HEK293 (cell line): ENCODE results near the gene CCDC149.

Experiments
- CTCF ChIA-PET: fragments of 350-600 bp; formaldehyde crosslinking; extraction: SDS; loops from one replicate; lab custom pipeline; 2021; ENCODE audit warnings: antibody characterized with exemption; lab: Yijun Ruan, JAX
- POLR2A ChIA-PET: fragments of 300-600 bp; formaldehyde crosslinking; extraction: SDS; loops from one replicate; lab custom pipeline; 2020; ENCODE audit warnings: antibody characterized with exemption, inconsistent platforms; lab: Yijun Ruan, JAX
- H3K27ac ChIP-seq: fragments of 200-500 bp; sonication (Bioruptor generic); 2 replicates; pipeline ENCODE4 v1.5.1; 2014; ENCODE audit warnings: low read depth, low read length, control low read depth, inconsistent platforms; ENCODE audit errors: extremely low read depth
- H3K36me3 ChIP-seq, 2 experiments: fragments of 200-500 bp in 1 of 2; sonication (Bioruptor generic) in 1 of 2; 1 replicate in 1 of 2; 2 replicates in 1 of 2; pipeline ENCODE4 v1.5.1; 2014 to 2017; ENCODE audit warnings: inconsistent platforms in 2 of 2, low read length in 2 of 2; ENCODE audit not compliant: control insufficient read depth in 2 of 2, insufficient read depth in 1 of 2
- H3K4me1 ChIP-seq: fragments of 200-500 bp; sonication (Bioruptor generic); 2 replicates; pipeline ENCODE4 v1.5.1; 2014; ENCODE audit warnings: mild to moderate bottlenecking, low read length, inconsistent platforms; ENCODE audit not compliant: control insufficient read depth, insufficient read depth
- H3K4me3 ChIP-seq: 2 replicates; pipeline ENCODE4 v1.5.1; 2011; ENCODE audit warnings: low read depth, mild to moderate bottlenecking, control low read depth, low read length, moderate library complexity
- H3K9me3 ChIP-seq: fragments of 200-500 bp; sonication (Bioruptor generic); 2 replicates; pipeline ENCODE4 v1.5.1; 2014; ENCODE audit warnings: low read depth, low read length, inconsistent platforms; ENCODE audit not compliant: control insufficient read depth, insufficient read depth
- EGR2 ChIP-seq: fragments of 450-650 bp; formaldehyde crosslinking; IDR thresholded peaks from 2 replicates; pipeline ENCODE4 v1.5.1; 2016; ENCODE audit warnings: low read depth, missing biosample characterization, missing genetic modification characterization
- FEZF1 ChIP-seq: fragments of 450-650 bp; formaldehyde crosslinking; IDR thresholded peaks from 2 replicates; pipeline ENCODE4 v1.5.1; 2016; ENCODE audit warnings: missing biosample characterization, missing genetic modification characterization
- SETDB1 ChIP-seq: IDR thresholded peaks from one replicate; pipeline ENCODE4 v1.6.1; 2017; ENCODE audit warnings: mild to moderate bottlenecking, low read length, moderate library complexity, mixed read lengths; ENCODE audit not compliant: insufficient read length
- WT1 ChIP-seq: fragments of 450-650 bp; formaldehyde crosslinking; IDR thresholded peaks from 2 replicates; pipeline ENCODE4 v1.5.1; 2016; ENCODE audit warnings: missing biosample characterization, missing genetic modification characterization
- ZBTB17 ChIP-seq: fragments of 450-650 bp; formaldehyde crosslinking; IDR thresholded peaks from 2 replicates; pipeline ENCODE4 v1.5.1; 2016; ENCODE audit warnings: missing biosample characterization, missing genetic modification characterization
- ZBTB20 ChIP-seq: fragments of 450-650 bp; formaldehyde crosslinking; IDR thresholded peaks from 2 replicates; pipeline ENCODE4 v1.5.1; 2016; ENCODE audit warnings: missing biosample characterization, missing genetic modification characterization
- ZNF114 ChIP-seq: fragments of 450-650 bp; formaldehyde crosslinking; IDR thresholded peaks from 2 replicates; pipeline ENCODE4 v1.5.0; 2017; ENCODE audit warnings: missing biosample characterization, missing genetic modification characterization
- ZNF133 ChIP-seq: fragments of 450-650 bp; formaldehyde crosslinking; IDR thresholded peaks from 2 replicates; pipeline ENCODE4 v1.5.1; 2016; ENCODE audit warnings: missing biosample characterization, missing genetic modification characterization
- ZNF530 ChIP-seq: fragments of 450-650 bp; formaldehyde crosslinking; IDR thresholded peaks from 2 replicates; pipeline ENCODE4 v1.5.1; 2016; ENCODE audit warnings: low read depth, missing biosample characterization, missing genetic modification characterization
- ZNF549 ChIP-seq: fragments of 450-650 bp; IDR thresholded peaks from 2 replicates; pipeline ENCODE4 v1.5.1; 2018; ENCODE audit warnings: missing biosample characterization, missing genetic modification characterization, mild to moderate bottlenecking, inconsistent platforms, moderate library complexity
- ZNF629 ChIP-seq: fragments of 450-650 bp; formaldehyde crosslinking; IDR thresholded peaks from 2 replicates; pipeline ENCODE4 v1.5.1; 2017; ENCODE audit warnings: missing biosample characterization, missing genetic modification characterization
- ZNF791 ChIP-seq: fragments of 450-650 bp; formaldehyde crosslinking; IDR thresholded peaks from 2 replicates; pipeline ENCODE4 v1.5.1; 2016; ENCODE audit warnings: missing biosample characterization, missing genetic modification characterization
- ZSCAN30 ChIP-seq: fragments of 450-650 bp; IDR thresholded peaks from 2 replicates; pipeline ENCODE4 v1.5.1; 2018; ENCODE audit warnings: missing biosample characterization, mild to moderate bottlenecking, missing genetic modification characterization, moderate library complexity
- TF ChIP-seq, protein P1 (sequence below): fragments of 450-650 bp; formaldehyde crosslinking; IDR thresholded peaks from 2 replicates; pipeline ENCODE4 v1.5.1; 2017; ENCODE audit warnings: missing biosample characterization, missing genetic modification characterization
- TF ChIP-seq, protein P2 (sequence below): fragments of 450-650 bp; IDR thresholded peaks from 2 replicates; pipeline ENCODE4 v1.5.1; 2018; ENCODE audit warnings: missing biosample characterization, mild to moderate bottlenecking, missing genetic modification characterization
- TF ChIP-seq, protein P3 (sequence below): fragments of 450-650 bp; formaldehyde crosslinking; IDR thresholded peaks from 2 replicates; pipeline ENCODE4 v1.5.1; 2017; ENCODE audit warnings: missing biosample characterization, missing genetic modification characterization
- TF ChIP-seq, protein P4 (sequence below): fragments of 450-650 bp; formaldehyde crosslinking; IDR thresholded peaks from 2 replicates; pipeline ENCODE4 v1.5.1; 2016; ENCODE audit warnings: missing biosample characterization, missing genetic modification characterization, borderline replicate concordance

Gene CCDC149

DNA sequence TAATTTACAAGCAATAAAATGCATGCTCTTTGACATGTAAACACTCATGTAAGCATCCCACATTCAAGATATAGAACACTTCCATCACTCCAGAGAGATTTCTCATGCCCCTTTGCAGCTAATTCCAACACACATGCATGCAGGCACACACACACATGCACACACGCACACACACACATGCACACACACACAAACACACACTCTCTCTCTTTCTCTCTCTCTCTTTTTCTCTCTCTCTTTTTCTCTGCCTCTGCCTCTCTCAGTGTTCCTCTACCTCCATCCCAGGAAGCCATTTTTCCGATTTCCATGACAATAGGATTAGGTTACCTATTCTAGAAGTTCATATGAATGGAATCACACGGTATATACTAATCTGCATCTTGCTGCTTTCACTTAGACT, 129.3 kb downstream of the CCDC149 start:
- TF ChIP-seq, protein P1, sequence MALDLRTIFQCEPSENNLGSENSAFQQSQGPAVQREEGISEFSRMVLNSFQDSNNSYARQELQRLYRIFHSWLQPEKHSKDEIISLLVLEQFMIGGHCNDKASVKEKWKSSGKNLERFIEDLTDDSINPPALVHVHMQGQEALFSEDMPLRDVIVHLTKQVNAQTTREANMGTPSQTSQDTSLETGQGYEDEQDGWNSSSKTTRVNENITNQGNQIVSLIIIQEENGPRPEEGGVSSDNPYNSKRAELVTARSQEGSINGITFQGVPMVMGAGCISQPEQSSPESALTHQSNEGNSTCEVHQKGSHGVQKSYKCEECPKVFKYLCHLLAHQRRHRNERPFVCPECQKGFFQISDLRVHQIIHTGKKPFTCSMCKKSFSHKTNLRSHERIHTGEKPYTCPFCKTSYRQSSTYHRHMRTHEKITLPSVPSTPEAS (tag by site-specific recombination) = peak; percentile 88
- TF ChIP-seq ZNF629 (tag by site-specific recombination) = no peak
- POLR2A ChIA-PET = no interaction called here
- CTCF ChIA-PET = interaction anchor here (1.1 kb wide), 1 partner anchor 9 kb away, joined by 3 read pairs; no protein-coding TSS in a partner anchor
- H3K4me3 ChIP-seq = no peak overlapping the region
- H3K27ac ChIP-seq = no peak overlapping the region
- no peaks in the 10 kb centered on the region for H3K36me3 ChIP-seq
- H3K4me1 ChIP-seq = no peaks in the 10 kb centered on the region
- no peaks in the 10 kb centered on the region for H3K9me3 ChIP-seq

DNA sequence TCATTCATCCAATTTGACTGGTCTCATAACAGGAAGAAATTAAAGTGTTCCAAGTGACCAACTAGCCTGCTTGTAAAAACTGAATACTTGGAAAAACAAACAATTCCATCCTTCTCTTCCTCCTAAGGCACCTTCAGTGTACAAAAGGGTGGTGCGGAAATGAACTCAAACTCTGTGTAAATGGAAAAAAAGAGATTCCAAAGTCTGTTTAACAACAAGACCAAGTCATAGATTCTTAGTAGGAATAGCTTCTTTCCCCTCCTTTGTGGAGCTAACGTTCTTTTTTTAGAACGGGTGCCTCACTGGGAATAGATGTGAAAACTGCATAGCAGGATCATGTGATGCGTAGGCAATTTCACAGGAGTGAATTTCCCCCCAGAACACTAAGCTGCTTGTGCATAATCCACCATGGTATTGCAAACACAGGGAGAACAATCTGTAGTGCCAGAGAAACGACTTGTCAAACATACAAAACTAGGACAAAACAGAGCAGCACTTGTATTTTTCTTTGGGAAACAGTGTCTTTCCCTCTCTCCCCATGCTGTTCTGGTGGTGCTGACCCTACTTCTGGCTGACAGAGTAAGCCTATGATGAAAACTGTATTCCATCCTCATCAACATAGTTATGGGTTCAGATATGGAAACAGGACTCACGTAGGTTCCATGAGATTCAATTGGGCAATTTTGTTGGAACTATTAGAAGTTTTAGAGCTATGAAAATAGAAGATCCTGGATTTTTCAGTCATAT, 130.7 kb downstream of the CCDC149 start:
- ChIA-PET CTCF (interaction anchor here (1.1 kb wide), 1 partner anchor 10 kb away, joined by 3 read pairs; no protein-coding TSS in a partner anchor), POLR2A (no interaction called here)
- H3K4me1 ChIP-seq = no peaks in the 10 kb centered on the region
- H3K27ac ChIP-seq = no peak overlapping the region
- no peaks in the 10 kb centered on the region for H3K36me3 ChIP-seq
- TF ChIP-seq ZBTB17 (tag by site-specific recombination) (peak; percentile 59), SETDB1 (peak; percentile 34), FEZF1 (tag by site-specific recombination) (peak; percentile 84), ZSCAN30 (tag by site-specific recombination) (0 out of 2 replicates have a peak, but pooled peaks have one; percentile 28), WT1 (tag by site-specific recombination) (0 out of 2 replicates have a peak, but pooled peaks have one; percentile 24), ZNF114 (tag by site-specific recombination) (no peak), ZBTB20 (tag by site-specific recombination) (no peak)
- TF ChIP-seq, protein P2, sequence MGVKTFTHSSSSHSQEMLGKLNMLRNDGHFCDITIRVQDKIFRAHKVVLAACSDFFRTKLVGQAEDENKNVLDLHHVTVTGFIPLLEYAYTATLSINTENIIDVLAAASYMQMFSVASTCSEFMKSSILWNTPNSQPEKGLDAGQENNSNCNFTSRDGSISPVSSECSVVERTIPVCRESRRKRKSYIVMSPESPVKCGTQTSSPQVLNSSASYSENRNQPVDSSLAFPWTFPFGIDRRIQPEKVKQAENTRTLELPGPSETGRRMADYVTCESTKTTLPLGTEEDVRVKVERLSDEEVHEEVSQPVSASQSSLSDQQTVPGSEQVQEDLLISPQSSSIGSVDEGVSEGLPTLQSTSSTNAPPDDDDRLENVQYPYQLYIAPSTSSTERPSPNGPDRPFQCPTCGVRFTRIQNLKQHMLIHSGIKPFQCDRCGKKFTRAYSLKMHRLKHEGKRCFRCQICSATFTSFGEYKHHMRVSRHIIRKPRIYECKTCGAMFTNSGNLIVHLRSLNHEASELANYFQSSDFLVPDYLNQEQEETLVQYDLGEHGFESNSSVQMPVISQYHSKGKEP (tag by site-specific recombination) = no peak
- TF ChIP-seq, protein P3, sequence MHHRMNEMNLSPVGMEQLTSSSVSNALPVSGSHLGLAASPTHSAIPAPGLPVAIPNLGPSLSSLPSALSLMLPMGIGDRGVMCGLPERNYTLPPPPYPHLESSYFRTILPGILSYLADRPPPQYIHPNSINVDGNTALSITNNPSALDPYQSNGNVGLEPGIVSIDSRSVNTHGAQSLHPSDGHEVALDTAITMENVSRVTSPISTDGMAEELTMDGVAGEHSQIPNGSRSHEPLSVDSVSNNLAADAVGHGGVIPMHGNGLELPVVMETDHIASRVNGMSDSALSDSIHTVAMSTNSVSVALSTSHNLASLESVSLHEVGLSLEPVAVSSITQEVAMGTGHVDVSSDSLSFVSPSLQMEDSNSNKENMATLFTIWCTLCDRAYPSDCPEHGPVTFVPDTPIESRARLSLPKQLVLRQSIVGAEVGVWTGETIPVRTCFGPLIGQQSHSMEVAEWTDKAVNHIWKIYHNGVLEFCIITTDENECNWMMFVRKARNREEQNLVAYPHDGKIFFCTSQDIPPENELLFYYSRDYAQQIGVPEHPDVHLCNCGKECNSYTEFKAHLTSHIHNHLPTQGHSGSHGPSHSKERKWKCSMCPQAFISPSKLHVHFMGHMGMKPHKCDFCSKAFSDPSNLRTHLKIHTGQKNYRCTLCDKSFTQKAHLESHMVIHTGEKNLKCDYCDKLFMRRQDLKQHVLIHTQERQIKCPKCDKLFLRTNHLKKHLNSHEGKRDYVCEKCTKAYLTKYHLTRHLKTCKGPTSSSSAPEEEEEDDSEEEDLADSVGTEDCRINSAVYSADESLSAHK (tag by site-specific recombination) = 0 out of 2 replicates have a peak, but pooled peaks have one; percentile 12
- H3K9me3 ChIP-seq = no peaks in the 10 kb centered on the region
- no peak overlapping the region for H3K4me3 ChIP-seq

DNA sequence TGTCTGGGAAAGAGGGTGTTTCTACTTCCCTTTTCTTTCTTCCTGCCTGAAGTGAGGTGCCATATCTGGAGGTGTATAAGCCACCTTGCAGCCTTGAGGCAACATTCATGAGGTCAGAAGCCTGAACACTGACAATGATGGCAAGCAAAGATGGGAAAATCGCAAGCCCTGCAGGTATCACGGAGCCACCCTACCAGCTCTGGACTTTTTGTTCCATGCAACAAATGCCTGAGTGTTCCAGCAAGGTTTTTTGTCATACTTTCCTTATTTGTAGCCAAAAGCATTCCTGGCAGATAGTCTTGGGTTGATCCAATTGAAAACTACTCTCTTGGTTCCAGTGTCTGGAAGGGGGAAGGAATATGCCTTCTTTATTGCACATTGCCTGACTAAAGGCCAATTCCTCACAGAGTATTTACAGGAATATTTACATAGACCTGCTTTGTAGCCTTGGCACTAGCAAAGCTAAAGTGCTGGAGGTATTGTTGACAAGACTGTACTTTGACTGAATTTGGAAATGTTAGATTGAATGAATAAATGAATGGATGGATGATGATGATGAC, 131.8 kb downstream of the CCDC149 start:
- ChIA-PET CTCF (interaction anchor here (0.6 kb wide), 1 partner anchor 199 kb away, joined by 4 read pairs; no protein-coding TSS in a partner anchor), POLR2A (no interaction called here)
- H3K36me3 ChIP-seq = no peaks in the 10 kb centered on the region
- no peak overlapping the region for H3K4me3 ChIP-seq
- H3K9me3 ChIP-seq = no peaks in the 10 kb centered on the region
- H3K27ac ChIP-seq = no peak overlapping the region
- no peaks in the 10 kb centered on the region for H3K4me1 ChIP-seq
- TF ChIP-seq ZNF791 (no peak), ZNF549 (no peak), ZBTB20 (tag by site-specific recombination) (no peak), ZNF530 (tag by site-specific recombination) (no peak), EGR2 (tag by site-specific recombination) (no peak), ZNF133 (tag by site-specific recombination) (no peak)
- TF ChIP-seq, protein P4, sequence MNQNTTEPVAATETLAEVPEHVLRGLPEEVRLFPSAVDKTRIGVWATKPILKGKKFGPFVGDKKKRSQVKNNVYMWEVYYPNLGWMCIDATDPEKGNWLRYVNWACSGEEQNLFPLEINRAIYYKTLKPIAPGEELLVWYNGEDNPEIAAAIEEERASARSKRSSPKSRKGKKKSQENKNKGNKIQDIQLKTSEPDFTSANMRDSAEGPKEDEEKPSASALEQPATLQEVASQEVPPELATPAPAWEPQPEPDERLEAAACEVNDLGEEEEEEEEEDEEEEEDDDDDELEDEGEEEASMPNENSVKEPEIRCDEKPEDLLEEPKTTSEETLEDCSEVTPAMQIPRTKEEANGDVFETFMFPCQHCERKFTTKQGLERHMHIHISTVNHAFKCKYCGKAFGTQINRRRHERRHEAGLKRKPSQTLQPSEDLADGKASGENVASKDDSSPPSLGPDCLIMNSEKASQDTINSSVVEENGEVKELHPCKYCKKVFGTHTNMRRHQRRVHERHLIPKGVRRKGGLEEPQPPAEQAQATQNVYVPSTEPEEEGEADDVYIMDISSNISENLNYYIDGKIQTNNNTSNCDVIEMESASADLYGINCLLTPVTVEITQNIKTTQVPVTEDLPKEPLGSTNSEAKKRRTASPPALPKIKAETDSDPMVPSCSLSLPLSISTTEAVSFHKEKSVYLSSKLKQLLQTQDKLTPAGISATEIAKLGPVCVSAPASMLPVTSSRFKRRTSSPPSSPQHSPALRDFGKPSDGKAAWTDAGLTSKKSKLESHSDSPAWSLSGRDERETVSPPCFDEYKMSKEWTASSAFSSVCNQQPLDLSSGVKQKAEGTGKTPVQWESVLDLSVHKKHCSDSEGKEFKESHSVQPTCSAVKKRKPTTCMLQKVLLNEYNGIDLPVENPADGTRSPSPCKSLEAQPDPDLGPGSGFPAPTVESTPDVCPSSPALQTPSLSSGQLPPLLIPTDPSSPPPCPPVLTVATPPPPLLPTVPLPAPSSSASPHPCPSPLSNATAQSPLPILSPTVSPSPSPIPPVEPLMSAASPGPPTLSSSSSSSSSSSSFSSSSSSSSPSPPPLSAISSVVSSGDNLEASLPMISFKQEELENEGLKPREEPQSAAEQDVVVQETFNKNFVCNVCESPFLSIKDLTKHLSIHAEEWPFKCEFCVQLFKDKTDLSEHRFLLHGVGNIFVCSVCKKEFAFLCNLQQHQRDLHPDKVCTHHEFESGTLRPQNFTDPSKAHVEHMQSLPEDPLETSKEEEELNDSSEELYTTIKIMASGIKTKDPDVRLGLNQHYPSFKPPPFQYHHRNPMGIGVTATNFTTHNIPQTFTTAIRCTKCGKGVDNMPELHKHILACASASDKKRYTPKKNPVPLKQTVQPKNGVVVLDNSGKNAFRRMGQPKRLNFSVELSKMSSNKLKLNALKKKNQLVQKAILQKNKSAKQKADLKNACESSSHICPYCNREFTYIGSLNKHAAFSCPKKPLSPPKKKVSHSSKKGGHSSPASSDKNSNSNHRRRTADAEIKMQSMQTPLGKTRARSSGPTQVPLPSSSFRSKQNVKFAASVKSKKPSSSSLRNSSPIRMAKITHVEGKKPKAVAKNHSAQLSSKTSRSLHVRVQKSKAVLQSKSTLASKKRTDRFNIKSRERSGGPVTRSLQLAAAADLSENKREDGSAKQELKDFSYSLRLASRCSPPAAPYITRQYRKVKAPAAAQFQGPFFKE (tag by site-specific recombination) = no peak
